Activated CD4-positive, CD25-positive, alpha-beta regulatory T cell treated with anti-CD3 and anti-CD28 coated beads, Interleukin-2, amount 50 U/mL, for 24 hours (primary cell): ENCODE data around the gene SH3BP2.

Source experiments
- ATAC-seq, 2 donors: fragments of 150-1000 bp; cut with Tn5 transposase; one replicate each; pipeline ENCODE4 v1.10.0; 2021; ENCODE audit warnings: mild to moderate bottlenecking in 1 of 2, moderate library complexity in 1 of 2

SH3BP2 gene, protein sequence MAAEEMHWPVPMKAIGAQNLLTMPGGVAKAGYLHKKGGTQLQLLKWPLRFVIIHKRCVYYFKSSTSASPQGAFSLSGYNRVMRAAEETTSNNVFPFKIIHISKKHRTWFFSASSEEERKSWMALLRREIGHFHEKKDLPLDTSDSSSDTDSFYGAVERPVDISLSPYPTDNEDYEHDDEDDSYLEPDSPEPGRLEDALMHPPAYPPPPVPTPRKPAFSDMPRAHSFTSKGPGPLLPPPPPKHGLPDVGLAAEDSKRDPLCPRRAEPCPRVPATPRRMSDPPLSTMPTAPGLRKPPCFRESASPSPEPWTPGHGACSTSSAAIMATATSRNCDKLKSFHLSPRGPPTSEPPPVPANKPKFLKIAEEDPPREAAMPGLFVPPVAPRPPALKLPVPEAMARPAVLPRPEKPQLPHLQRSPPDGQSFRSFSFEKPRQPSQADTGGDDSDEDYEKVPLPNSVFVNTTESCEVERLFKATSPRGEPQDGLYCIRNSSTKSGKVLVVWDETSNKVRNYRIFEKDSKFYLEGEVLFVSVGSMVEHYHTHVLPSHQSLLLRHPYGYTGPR

DNA sequence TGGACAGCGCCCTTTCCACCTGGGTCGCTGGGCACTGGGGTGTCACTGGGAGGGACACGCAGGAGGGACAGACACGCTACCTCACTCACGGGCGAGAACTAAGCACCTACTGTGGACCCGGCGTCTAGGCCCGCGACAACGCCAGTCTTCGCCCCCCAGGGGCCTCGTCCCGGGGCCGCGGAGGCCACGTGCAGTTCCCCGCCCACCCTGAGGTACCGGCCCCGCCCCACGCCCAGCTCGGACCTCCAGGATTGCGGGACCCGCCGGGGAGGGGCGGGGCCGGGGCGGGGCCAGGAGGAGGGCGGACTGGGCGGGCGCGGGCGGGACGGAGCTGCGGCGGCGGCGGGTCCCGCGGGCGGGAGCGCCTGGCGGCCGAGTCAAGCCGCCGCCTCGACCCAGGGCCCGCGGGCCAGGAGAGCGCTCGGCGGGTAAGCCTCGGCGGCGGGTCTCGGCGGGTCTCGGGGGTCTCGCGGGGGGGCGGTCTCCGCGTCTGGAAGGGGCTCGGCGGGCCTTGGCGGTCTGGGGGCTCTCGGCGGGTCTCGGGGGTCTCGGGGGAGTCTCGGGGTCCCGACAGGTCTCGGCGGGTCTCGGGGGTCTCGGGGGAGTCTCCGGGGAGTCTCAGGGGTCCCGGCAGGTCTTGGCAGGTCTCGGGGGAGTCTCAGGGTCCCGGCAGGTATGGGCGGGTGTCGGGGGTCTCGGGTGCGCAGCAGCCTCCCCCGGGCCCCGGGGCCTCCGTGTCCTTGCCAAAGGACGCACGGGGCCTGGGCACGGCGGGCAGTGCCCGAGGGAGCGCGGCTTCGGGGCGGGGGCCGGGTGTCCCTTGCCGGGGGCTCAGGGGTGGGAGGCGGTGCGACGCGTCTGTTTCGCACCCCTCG is at the start of gene SH3BP2:
SH3BP2 (plus strand) TSS at position 375 of the 875 bp plus-strand sequence. CDS start 27,533 bp downstream, outside the sequence.
- peak; percentile 54 to 60 for ATAC-seq

DNA sequence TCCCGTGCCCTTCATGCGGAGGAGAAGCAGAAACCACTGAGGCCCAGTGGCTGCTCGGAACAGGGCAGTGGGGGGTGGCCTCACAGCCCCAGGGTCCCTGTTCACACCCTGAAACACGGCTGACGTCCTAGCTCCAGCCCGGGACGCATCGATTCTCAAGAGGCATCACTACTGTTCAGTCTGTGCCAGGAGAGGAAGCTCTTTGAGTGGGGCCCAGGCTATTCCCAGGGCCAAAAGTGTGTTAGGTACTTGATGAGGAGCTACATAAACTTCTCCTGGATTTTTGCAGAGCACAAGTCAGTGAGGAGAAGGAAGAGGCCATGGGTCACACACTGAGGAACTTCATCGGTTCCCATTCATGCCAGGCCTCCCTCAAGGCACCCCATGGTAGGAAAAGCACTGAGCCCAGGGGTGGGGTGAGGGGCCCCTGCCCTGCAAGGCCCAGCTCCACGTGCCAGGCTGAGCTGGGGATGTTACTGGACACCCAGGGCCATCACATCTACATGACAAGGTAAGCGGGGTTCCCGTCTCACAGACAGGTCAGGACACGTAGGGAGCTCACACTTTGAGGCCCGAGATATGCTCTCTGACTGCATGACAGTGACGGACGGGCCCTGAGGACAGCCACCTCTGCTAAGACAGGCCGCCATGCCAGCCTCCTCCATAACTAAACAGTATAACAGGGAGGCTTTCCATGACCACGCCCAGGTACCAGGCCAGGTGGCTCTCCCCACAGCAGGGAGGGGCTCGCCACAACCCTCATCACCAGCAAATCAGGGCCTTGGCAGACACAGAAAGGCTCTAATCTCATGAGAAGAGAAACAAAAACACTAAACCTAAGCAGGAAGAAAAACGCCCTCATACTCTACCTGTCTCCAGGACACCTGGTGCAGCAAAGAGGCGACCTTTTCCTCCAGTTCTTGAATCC is 49.1 kb upstream of the SH3BP2 start:
- no peak for ATAC-seq

DNA sequence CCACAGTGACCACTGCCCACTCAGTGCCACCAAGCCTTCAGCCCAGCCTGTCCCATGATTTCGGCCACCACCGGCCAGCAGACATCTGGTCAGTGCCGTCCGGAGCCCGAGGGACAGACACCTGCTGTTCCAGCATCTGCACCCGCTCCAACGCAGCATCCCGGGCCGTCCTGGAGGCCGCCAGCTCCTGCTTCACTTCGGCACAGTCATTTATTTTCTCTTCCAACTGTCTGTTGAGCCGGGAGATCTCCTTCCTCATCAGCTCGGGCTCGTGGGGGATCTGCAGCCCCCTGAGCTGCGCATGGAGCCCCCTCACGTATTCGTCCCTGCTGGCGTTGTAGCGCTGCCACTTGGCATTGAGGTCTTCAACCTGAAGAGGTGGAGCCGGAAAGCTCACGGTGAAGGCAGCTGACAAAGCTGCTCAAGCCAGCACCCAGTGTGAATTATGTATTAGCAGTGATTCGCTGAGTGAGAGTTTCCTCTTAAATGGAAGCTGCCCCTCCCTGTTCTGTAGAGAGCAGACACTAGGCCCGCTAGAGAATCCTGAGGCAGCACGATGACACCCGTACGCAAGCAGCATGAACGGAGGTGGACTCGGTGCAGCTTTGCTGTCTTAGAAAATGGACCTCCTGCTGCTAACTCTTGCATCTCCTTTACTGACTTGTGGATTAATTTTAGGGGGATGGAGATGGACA is 48.2 kb upstream of the SH3BP2 start:
- no peak for ATAC-seq

DNA sequence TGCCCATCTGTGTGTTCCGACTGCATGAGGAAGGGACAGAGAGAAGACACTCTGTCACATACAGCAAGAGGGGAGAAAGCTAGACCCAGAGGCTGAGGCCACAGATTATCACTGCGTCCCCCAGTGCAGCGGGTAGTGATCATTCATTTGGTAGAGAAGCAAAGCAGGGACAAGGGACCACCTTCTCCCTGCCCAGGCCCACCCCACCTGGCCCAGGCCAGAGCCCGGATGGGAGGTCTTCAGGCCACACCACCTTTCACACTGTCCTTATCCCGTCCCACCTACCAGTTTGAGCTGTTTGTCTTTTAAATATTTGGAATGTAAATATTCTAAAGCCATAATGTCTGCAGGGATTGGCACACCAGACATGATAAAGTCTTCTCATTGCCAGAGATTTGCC is 47.4 kb upstream of the SH3BP2 start:
- ATAC-seq, result no peak

DNA sequence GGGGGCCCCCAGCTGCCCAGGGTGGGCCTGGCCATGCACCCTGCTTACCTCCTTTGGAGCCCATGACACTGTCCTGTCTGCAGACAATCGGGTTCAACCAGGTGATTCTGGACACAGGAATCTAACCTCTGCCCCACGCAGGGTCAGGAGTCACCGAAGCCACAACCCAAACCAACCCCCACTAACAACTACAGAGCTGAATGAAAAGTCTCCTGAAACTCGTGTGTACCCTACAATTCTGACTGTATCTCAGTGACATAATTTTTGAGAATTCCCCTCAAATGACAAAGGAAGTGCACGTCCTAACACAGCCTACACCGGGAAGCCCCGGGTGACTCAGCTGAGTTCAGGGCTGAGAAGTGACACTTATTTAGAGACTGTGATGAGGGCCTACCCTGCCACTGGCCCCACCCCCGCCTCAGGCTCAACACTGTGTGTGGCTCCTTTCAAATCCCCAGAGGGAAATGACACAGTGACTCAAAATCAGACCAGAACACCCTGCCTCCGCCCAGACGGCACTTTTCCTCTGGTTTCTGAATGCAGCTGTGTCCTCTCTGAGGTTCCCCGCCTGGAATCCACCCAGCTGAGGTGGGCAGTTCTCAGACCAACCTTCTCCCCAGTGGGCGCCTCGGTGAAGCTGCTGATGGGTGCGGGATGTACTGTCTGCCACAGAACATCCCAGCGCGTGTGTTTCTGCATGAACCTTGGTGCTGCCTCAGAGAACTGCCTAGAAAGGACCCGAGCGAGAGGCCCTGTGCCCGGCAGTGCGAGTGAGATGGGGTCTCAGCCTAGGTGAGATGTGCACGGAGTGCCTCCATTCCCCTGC is 46.7 kb upstream of the SH3BP2 start:
- ATAC-seq, result peak; percentile 98 to 99

DNA sequence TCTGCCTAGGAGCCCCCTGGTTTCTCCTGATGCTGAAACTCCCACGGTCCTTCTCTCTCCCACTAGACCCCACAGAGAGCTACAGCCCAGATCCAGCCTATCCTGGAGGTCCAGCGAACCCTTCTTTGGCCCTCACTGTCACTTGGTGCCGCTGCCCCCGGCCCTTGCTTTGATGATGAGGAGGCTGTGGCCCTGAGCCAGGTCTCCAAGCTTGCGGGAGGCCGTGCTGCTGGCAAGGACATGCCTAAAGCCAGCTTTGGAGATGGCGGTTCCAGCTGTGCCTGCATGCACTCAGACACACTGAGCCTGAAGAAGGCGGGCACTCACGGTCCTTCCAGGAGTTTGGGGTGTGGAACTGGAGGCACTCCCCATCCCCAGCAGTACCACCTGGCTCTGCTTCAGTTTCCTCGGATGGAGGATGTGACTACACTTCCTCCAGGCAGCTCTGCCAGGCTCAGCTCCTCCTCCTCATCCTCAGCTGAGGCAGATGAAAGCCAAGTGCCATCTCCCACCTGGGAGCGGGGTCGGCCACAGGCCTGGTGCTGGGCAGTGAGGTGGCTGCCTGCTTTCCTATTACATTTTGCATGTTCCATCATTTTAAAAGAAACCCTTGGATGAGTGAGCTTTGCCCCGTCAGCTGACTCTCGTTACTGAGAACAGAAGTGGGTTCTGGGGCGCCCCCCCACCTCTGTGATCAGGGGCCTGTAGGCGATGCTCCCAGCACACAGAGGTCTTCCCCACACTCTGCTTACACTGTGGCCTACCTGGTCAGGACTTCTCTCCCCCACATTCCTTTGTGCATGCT is 45.8 kb upstream of the SH3BP2 start:
- no peak for ATAC-seq

DNA sequence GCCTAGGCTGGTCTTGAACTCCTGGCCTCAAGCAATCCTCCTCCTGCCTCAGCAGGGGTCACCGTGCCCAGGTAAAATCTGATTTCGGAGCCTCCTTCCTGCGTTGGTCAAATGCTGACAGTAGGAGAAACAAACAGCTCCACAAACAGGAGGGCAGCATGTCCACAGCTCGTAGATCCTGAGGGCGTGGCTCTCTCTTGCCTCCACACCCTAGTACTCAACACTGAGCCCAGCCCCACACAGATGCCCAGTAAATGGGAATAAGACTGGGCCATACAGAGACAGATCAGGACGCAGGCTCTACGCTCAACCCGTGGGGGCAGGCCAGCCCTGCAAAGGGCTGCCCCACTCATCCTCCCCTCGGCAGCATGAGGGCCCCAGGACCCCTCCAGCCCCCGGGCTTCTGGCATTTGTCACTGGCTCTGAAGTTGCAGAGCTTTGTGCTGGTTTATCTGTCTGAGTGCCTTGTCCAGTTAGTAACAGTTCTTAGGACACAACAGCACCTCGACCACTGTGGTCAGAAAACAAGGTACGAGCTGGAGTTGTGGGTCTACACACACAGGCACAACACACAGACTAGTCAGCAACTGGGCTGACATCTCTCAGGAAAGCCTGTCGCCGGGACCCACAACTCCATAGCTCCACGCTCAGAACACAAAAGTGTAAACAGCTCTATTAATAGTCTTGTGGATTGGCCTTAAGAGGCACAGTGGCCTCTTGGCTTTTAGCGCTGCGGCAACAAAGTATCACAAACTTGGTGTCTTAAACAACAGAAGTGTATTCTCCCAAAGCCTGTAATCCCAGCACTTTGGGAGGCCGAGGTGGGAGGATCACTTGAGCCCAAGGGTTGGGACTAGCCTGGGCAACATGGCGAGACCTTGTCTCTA is 41.9 kb upstream of the SH3BP2 start:
- no peak for ATAC-seq

DNA sequence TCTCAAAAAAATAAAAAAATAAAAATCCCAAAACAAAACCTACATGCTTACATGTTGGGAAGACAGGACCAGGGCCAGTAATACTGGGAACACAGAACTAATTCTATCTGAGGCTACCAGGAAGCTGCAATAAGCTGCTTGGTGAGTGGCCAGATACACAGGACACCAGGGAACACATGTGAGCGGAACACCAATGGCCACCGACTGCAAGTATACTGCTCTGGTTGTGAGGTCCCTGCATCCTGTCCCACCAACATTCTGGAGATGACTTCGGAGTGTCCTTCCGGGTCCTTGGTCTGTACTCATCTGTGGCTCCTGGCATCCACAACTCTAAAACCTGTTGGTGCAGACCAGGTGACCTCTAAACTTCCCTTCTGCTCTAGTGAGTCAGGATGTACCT is 39.4 kb upstream of the SH3BP2 start:
- no peak for ATAC-seq

DNA sequence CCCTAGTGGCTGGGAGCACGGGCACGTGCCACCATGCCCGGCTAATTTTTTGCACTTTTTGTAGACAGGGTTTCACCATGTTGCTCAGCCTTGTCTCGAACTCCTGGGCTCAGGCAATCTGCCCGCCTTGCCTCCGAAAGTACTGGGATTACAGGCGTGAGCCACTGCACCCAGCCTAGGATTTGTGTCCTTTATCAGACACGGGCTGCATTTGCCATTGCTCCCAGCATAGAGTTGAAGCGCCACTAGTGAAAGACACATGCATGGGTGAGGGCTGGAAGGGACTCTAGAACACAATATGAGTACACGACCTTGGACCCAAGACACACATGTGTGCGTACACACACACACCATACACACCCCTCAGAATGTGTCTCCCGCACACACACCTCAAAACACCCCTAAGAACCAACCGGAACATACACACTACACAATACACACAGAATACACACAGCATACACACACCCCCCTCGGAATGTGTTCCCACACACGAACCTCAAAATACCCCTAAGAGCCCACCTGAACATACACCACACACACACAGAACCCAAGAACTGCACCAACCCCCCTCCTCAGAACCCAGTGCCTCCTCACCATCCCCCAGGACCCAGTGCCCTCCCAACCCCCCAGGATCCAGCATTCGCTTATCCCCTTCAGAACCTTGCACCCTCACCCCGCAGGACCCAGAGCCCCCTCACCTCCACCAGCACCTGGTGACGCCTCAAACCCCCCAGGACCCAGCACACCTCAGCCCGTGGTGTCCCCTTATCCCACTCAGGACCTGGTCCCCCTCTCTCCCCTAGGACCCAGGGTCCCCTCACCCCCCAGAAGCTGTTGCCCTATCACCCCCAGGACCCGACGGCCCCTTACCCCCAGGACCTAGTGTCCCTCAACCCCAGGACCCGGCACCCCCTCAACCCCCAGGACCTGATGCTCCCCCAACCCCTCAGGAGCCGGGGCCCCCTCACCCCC is 37.8 kb upstream of the SH3BP2 start:
- no peak for ATAC-seq

DNA sequence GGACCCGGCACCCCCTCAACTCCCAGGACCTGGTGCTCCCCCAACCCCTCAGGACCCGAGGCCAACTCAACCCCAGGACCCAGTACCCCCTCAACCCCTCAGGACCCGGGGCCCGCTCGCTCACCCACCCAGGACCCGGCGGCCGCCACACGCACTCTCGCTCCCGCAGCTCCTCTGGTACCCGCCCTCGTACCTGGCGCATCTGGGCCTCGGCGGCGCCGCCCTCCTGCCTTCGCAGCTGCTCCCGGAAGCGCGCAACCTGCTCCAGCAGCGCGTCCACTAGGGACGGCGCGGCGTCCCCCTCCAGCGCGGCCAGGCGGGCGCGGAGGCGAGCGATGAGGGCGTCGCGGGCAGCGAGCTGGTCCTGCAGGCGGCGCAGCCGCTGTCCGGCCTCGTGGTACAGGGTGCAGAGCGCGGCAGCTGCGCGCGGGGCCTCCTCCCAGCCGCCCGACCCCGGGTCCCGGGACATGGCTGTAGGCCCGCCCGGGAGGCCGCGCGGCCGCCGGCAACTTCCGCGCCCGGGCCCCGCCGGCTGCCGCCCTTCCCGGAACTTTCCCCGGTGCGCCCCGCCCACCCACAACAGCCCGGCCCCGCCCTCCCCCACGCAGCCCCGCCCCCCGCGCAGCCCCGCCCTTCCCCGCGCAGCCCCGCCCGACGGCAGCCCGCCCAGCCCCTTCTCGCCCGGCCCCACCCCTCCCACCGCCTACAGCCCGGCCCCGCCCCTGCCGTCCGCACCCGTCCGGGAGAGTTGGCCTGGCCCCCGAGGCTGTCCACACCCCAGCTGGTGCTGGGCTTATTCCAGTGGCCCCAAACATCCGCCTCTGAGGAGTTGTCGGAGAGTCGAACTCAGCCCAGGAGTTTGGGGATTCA is 36.8 kb upstream of the SH3BP2 start, which contains the start of gene TNIP2:
TNIP2 (minus strand) TSS at position 516 of the 870 bp plus-strand sequence; CDS start at position 469, 47 bp downstream.
- peak; percentile 80 to 81 for ATAC-seq

DNA sequence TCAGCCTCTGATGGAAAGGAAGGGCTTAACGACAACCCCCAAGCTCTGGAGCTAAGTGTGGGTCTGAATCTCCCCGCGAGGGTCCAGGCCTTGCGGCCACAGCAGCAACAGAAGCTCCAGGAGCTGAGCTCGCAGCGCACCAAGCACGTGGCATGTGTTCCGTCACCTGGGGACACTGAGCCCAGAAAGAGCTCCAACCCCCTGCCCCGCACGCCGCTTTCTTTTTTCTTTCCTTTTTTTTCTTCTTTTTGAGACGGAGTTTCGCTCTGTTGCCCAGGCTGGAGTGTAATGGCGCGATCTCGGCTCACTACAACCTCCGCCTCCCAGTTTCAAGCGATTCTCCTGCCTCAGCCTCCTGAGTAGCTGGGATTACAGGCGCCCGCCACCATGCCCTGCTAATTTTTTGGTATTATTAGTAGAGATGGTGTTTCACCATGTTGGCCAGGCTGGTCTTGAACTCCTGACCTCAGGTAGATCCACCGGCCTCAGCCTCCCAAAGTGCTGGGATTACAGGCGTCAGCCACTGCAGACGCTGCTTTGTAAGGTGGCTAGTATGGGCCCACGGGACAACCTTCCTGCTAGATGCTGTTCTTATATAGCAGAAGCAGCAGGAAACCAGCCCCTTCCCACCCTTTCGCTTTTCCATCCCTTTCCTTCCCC is 36.1 kb upstream of the SH3BP2 start:
- ATAC-seq, result no peak

DNA sequence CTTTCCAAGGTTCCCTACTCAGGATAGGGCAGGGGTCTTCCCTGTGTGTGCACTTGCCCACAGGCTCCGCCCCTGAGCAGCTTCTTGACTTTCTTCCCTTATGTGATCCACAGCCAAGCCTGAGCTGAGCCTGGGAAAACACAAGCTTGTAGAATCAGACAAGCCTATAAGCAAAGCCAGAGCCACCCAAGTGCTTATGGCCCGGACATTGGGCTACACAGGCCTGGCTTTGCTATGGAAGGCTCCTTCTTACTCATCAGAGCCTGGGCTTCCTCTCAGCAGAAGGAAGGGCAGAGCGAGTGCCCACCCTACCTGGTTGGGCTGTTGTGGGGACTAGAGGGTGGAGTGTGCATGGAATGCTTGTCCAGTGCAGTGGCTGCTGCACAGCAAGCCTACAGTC is 35.5 kb upstream of the SH3BP2 start:
- ATAC-seq, result no peak

DNA sequence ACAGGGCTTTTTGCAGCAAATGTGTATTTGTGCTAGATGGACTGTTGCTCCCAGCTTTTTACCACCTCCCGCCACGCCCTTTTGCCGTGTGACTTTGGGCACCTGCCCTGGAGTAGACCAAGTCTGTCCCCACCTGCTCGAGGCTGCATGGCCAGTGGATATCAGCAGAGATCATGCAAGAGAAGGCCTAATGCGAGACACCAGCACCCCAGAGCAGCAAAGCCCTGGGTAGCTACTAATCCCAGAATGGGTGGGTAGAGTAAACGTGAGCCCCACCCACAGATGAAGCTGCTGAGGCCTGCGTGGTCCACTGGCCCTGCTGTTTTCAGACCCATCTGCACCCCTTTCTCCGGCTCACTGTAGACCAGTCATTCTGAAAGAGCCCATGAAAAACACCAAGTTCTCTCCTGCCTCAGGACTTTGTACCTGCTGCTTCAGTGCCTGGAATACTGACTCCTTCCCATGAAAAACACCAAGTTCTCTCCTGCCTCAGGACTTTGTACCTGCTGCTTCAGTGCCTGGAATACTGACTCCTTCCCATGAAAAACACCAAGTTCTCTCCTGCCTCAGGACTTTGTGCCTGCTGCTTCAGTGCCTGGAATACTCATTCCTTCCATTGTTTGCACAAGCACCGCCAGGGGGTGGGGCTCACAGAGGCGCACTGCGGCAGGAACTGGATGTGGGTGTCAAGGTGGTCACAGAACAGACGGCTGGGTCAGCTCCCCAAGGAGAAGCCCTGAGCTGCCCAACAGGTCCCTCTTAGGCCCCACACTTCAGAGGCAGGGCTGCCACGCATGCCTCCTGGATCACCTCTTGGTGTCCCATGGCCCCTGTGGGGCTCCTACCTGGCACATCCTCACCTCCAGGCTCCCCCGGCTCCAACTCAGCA is 31.6 kb upstream of the SH3BP2 start:
- no peak for ATAC-seq

DNA sequence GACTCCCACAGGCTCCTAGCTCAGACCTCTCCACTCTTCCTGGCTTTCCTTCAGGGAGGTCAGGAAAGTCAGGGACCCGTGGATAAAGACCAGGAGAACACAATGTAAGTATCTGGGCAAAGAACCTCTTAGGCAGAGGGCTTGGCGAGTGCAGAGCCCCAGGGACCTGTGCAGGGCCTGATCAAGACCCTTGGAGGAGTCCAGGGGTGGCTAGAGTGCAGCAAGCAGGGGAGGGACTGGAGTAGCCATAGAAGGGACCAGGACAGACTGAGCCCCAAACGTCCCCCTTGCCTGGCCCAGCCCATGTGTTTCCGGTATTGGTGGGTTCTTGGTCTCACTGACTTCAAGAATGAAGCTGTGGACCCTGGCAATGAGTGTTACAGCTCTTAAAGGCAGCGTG is 30.8 kb upstream of the SH3BP2 start:
- no peak for ATAC-seq
